SU-DHL-6 (cell line): ENCODE data around the gene TP53RK.

Experiments used
- H2AFZ ChIP-seq: fragments of 200-600 bp; sonication (generic); 2 replicates; pipeline ENCODE4 v1.6.1; 2014; ENCODE audit warnings: low read depth, mild to moderate bottlenecking, moderate library complexity, mixed read lengths, antibody characterized with exemption, low read length; ENCODE audit not compliant: severe bottlenecking
- H3F3A ChIP-seq: fragments of 200-600 bp; shearing (Covaris generic); 2 replicates; pipeline ENCODE4 v1.6.0; 2016; ENCODE audit warnings: antibody characterized with exemption, mild to moderate bottlenecking; ENCODE audit not compliant: insufficient read depth
- H3K27ac ChIP-seq: fragments of 200-600 bp; sonication (generic); 2 replicates; pipeline ENCODE4 v1.5.1; 2016; ENCODE audit warnings: low read depth, mild to moderate bottlenecking, low read length, moderate library complexity, mixed read lengths
- H3K27me3 ChIP-seq: fragments of 200-600 bp; sonication (generic), shearing (Covaris generic); 2 replicates; pipeline ENCODE4 v1.6.0; 2014; ENCODE audit warnings: mild to moderate bottlenecking, low read length
- H3K36me3 ChIP-seq: fragments of 200-600 bp; sonication (generic); 2 replicates; pipeline ENCODE4 v1.6.1; 2014; ENCODE audit warnings: mild to moderate bottlenecking, low read length, mixed read lengths
- H3K4me2 ChIP-seq: fragments of 300-600, 200-600 bp; shearing (Covaris generic), sonication (generic); 2 replicates; pipeline ENCODE4 v1.6.0; 2014; ENCODE audit warnings: low read length, low read depth, mild to moderate bottlenecking; ENCODE audit not compliant: poor library complexity, severe bottlenecking
- H3K4me3 ChIP-seq: fragments of 200-600 bp; sonication (generic); 2 replicates; pipeline ENCODE4 v1.5.1; 2014; ENCODE audit warnings: antibody characterized with exemption, low read length, mild to moderate bottlenecking, mixed read lengths; ENCODE audit not compliant: insufficient read depth, poor library complexity, severe bottlenecking
- H3K79me2 ChIP-seq: fragments of 200-600 bp; sonication (generic); 2 replicates; pipeline ENCODE4 v1.6.1; 2014; ENCODE audit warnings: mild to moderate bottlenecking, low read length, moderate library complexity; ENCODE audit not compliant: insufficient read depth
- H3K9ac ChIP-seq: fragments of 200-600 bp; sonication (generic); 2 replicates; pipeline ENCODE4 v1.7.0; 2014; ENCODE audit warnings: mild to moderate bottlenecking, low read length
- H3K9me2 ChIP-seq: fragments of 200-600 bp; sonication (generic); replicated peaks from 2 replicates; pipeline ENCODE4 v1.6.1; 2014; ENCODE audit warnings: low read length; ENCODE audit not compliant: insufficient read depth
- H3K9me3 ChIP-seq: fragments of 200-600 bp; sonication (generic); 2 replicates; pipeline ENCODE4 v1.6.1; 2014; ENCODE audit warnings: low read length, mixed read lengths; ENCODE audit not compliant: insufficient read depth
- H4K20me1 ChIP-seq: fragments of 200-600 bp; sonication (generic); 2 replicates; pipeline ENCODE4 v1.6.1; 2014; ENCODE audit warnings: low read depth, mild to moderate bottlenecking, antibody characterized with exemption, low read length, moderate library complexity, mixed read lengths
- CTCF ChIP-seq: fragments of 200-600 bp; sonication (generic); IDR thresholded peaks from one replicate; pipeline ENCODE4 v1.5.1; 2017; ENCODE audit warnings: antibody characterized with exemption, mild to moderate bottlenecking, low read length, moderate library complexity; ENCODE audit not compliant: insufficient read depth, poor library complexity, severe bottlenecking
- EZH2phosphoT487 ChIP-seq: fragments of 200-600 bp; sonication (generic), shearing (Covaris generic); conservative IDR thresholded peaks from 2 replicates; pipeline ENCODE4 v1.6.1; 2018; ENCODE audit warnings: mild to moderate bottlenecking, antibody characterized with exemption, low read length, moderate library complexity, mixed read lengths

The TP53RK gene

DNA sequence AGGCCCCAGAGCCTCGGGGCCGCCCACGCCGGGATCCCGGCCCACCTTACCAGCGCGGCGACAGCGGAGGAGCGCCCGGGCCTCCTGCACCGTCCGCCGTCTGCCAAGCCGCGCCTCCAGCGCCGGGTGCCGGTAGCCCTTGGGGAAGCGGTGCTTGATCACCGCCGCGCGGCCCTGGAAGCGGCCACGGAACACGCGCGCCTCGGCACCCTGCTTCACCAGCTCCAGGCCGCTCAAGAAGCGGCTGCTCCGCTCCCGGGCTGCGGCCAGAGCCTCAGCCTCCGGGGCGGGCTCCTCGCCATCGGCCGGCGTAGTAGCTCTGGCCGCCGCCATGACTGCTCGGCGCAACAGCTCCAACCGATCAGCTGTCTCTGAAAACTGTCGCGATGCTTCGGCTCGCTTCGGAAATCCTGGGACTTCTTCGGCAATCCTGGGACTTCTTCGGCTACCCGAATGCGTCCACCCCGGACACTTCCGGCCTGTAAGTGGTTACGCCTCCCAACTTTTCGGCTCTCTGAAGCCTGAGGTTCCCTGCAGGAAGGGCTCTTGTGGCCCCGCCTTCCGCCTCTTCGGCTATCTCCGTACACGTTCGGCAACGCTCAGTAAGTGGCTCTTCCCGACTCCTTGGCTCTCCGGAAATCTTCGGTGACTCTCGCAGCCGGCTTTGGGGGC lies at the start of gene TP53RK:
TSS of gene TP53RK (minus strand) at position 363 of the 672 bp plus-strand sequence. CDS start at position 333, 30 bp downstream.
- peak within 1 kb of the TSS; percentile 60 for H3K27ac ChIP-seq

GRCh38 chr20:46735436-46735835 lies 46.2 kb upstream of the TP53RK start:
- no peaks in the 10 kb centered on the region for H4K20me1 ChIP-seq
- H2AFZ ChIP-seq, result no peak overlapping the region
- no peaks in the 10 kb centered on the region for H3K36me3 ChIP-seq
- 0 out of 2 replicates have a peak, but pooled peaks cover 5% of the 10 kb centered on the region for H3K9me3 ChIP-seq
- H3K27ac ChIP-seq, result no peak overlapping the region
- no peaks in the 10 kb centered on the region for H3K9me2 ChIP-seq
- no peak overlapping the region for H3K9ac ChIP-seq
- H3K79me2 ChIP-seq, result no peaks in the 10 kb centered on the region
- H3K4me2 ChIP-seq, result no peak overlapping the region
- TF ChIP-seq CTCF, result no peak
- TF ChIP-seq EZH2phosphoT487, result no peak
- H3K4me3 ChIP-seq, result no peak overlapping the region
- H3F3A ChIP-seq, result no peaks in the 10 kb centered on the region
- 0 out of 2 replicates have a peak, but pooled peaks cover 3% of the 10 kb centered on the region for H3K27me3 ChIP-seq

More for the DNA sequence above, at the start of gene TP53RK:
- TF ChIP-seq CTCF, result no peak
- TF ChIP-seq EZH2phosphoT487, result no peak
- peaks cover 20% of the 10 kb centered on the region for H3K36me3 ChIP-seq
- no peaks in the 10 kb centered on the region for H3F3A ChIP-seq
- no peaks in the 10 kb centered on the region for H3K27me3 ChIP-seq
- peak within 1 kb of the TSS; percentile 82 for H3K9ac ChIP-seq
- H4K20me1 ChIP-seq, result peaks cover 7% of the 10 kb centered on the region; the same call in 1 of the 2 replicates
- no peaks in the 10 kb centered on the region for H3K9me3 ChIP-seq
- peak within 1 kb of the TSS; percentile 85 for H3K4me2 ChIP-seq
- peak within 1 kb of the TSS; percentile 61 for H2AFZ ChIP-seq
- H3K4me3 ChIP-seq, result peak within 1 kb of the TSS; percentile 79
- no peaks in the 10 kb centered on the region for H3K9me2 ChIP-seq
- H3K79me2 ChIP-seq, result peaks cover 48% of the 10 kb centered on the region

- Histone ChIP-seq H3K27me3 (no peaks in the 10 kb centered on the region), H3K9ac (no peak overlapping the region), H2AFZ (no peak overlapping the region), H3K9me3 (no peaks in the 10 kb centered on the region), H3K36me3 (no peaks in the 10 kb centered on the region), H3K9me2 (no peaks in the 10 kb centered on the region), H3K27ac (no peak overlapping the region), H3K4me2 (no peak overlapping the region), H3F3A (no peaks in the 10 kb centered on the region), H3K4me3 (no peak overlapping the region), H4K20me1 (no peaks in the 10 kb centered on the region), H3K79me2 (no peaks in the 10 kb centered on the region)
- TF ChIP-seq EZH2phosphoT487, result no peak
- TF ChIP-seq CTCF, result no peak
These were observed 42.5 kb upstream of the TP53RK start for GRCh38 chr20:46731770-46732169.
